Lower leg skin (tissue), 3 donors: ENCODE data around the gene EMC10.

Experiments
- CTCF ChIP-seq, 3 donors: fragments of 450-650 bp; IDR thresholded peaks; one replicate each; pipeline ENCODE4 v1.5.1; 2016; ENCODE audit warnings: antibody characterized with exemption in 3 of 3, mild to moderate bottlenecking in 3 of 3, moderate library complexity in 2 of 3
- POLR2A ChIP-seq, 2 donors: fragments of 450-650 bp; IDR thresholded peaks; one replicate each; pipeline ENCODE4 v1.6.1; 2016 to 2017; ENCODE audit warnings: antibody characterized with exemption in 2 of 2, mild to moderate bottlenecking in 1 of 2, moderate library complexity in 1 of 2

GRCh38 chr19:50437862-50438449, 38.4 kb upstream of the EMC10 start:
- TF ChIP-seq CTCF (IDR thresholded peaks at IDR 0.05), result no peak
- no peak for TF ChIP-seq POLR2A (IDR thresholded peaks at IDR 0.05)
